OCI-LY1 (cell line): Measurements from ENCODE around the gene LAMC3.

Experiments
- CTCF ChIP-seq: fragments of 200-600 bp; sonication (generic), shearing (Covaris generic); IDR thresholded peaks from 2 replicates; pipeline ENCODE4 v1.5.1; 2017; ENCODE audit warnings: mild to moderate bottlenecking, antibody characterized with exemption, low read length, moderate library complexity, mixed read lengths
- EZH2 ChIP-seq: fragments of 200-600 bp; sonication (generic), shearing (Covaris generic); IDR thresholded peaks from 2 replicates; pipeline ENCODE4 v1.8.0; 2017; ENCODE audit warnings: borderline replicate concordance, mixed run types, mild to moderate bottlenecking, antibody characterized with exemption, low read length, moderate library complexity, mixed read lengths

GRCh38 chr9:131122158-131122557 is 113.2 kb downstream of the LAMC3 start:
- TF ChIP-seq EZH2 (no peak), CTCF (no peak)
